NCI-H2029 (cell line): ENCODE data around the gene HIP1.
"Not testable (repeated sequence)": the region's sequence is repeated elsewhere in the genome, so short reads cannot be mapped to it uniquely, and the experiment has no call there.

Experiments
- DNase-seq: peaks from one replicate; lab custom pipeline; 2025; lab: John Stamatoyannopoulos, UW

The HIP1 gene

DNA sequence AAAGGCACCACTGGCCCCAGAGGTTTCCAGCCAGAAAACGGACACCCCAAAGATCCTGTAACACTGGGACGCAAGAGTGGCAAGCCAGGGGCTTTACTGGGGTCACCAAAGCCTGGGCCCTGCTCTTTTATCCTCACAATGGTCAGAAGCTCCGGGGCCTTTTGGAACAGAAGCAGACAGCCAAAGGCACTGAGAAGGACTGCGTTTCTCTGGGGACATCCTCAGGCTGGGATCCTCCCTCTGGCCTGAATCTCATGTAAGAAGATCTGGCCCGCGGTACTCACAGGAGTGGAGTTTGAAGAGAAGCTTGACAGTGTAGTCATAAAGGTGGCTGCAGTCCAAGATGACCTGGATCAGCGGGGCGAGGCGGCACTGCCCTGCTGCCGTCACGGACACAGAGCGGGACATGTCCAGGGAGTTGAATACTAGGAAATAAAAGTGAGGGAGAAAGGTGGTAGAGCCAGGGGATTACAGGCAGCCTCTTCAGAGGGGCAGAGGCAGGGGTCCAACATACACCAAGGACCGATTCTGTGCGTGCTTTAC is 165.2 kb downstream of the HIP1 start:
- DNase-seq = no peak

GRCh38 chr7:75572814-75573213 is 165.9 kb downstream of the HIP1 start:
- no peak for DNase-seq

DNA sequence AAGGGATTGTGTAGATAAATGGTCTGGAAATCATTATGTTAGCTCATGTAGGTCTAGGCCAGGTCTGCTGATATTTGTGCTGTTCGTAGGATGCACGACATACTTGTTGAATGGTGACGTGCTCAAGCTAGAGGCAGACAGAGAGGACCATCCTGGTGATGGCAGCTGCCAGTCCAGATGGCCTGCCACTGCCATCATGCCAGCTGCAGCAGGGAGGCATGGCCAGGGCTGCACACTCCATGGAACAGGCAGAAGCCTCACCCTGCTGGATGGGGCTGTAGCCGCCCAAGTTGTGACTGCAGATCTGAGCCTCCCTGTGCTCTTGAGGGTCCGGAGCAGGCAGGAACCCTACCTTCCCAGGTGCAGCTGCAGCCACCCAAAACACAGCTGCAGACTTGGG is 166.3 kb downstream of the HIP1 start:
- DNase-seq = no peak

DNA sequence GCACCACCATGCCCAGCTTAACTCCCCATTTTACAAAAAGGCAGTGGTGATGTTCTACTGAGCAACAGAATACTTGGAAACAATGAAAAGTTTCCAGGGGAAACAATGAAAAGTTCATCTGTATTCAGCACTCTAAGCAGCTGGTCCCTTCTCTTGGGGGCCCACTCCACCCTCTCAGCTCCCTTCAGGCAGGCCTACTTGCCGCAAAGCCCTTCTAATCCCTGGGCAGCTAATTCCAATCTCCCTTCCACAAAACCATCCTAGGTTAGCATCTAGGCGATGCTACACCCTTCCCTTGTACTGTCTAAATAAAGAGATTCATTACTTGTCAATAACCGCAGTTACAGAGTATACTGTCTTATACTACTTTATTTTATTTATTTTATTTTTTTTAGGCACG is 167.5 kb downstream of the HIP1 start:
- DNase-seq = no peak

DNA sequence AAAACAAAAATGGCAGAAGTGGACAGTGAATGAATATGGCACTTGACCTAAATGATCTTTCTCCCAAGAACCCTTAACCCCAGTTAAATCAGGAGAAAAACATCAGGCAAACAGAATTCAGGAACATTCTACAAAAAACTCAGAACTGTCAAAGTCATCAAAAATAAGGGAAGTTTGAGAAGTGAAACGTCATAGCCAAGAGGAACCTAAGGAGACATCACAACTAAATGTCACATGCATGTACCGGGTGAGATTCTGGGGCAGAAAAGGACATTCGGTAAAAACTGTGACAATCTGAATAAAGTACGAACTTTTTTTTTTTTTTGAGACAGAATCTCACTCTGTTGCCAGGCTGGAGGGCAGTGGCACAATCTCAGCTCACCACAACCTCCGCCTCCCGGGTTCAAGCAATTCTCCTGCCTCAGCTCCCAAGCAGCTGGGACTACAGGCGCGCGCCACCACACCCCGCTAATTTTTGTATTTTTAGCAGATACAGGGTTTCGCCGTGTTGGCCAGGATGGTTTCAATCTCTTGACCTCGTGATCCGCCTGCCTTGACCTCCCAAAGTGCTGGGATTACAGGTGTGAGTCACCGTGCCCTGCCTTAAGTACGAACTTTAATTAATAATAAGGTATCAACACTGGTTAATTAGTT is 169.0 kb downstream of the HIP1 start:
- DNase-seq = not testable (repeated sequence)

DNA sequence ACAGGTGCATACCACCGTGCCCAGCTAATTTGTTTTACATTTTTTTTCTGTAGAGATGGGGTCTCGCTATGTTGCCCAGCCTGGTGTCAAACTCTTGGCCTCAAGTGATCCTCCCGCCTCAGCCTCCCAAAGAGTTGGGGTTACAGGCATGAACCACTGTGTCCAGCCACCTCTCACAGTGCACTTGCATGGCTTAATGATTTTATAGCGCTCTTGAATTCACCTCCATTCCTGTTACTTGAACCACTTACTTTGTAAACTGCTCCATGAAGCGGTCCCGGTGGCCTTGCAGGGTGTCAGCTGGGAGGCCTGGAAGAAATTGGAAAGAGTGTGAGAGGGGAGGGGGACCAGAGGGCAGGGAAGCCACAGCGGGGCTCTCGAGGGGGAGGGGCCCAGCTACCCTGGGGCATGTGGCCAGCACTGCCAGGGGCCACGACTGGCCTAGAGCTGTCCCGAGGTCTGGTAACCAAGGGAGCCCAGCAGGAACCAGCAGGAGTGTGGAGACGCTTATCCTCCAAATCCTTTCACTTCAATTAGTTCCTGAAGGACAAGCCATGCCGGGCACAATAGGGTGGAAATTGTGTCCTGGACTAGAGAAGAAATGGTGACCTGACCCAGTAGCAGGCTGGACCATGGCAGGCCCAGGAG is 170.7 kb downstream of the HIP1 start:
- DNase-seq = no peak

DNA sequence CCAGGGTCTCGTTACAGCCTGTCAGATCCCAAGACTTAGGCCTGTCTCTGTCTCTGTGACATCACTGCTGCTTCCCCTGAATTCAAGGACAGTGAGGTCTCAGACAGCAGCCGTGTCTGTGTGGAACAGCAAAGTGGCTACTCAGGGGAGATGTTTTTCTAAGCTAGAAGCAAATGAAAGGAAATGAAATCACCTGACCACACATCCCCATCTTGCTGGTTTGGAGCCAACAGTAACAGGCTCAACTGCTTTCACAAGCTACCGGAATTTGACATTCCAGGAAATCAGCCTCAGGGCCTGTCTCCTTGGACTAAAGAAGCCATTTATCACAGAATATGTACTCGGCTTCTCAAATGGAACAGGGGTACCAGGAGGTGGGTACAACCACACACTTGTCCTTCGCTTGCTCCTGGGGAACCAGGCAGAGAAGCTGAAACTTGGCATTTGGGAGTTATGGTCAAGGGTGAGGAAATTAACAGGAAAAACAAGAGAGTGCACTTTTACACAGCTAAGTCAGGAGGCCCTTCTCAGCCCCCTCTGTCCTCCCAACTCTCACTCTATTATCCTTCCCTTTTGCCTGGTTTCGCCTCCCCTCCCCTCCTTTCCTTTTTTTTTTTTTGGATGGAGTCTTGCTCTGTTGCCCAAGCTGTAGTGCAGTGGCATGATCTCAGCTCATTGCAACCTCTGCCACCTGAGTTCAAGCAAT is 173.5 kb downstream of the HIP1 start:
- DNase-seq = no peak

DNA sequence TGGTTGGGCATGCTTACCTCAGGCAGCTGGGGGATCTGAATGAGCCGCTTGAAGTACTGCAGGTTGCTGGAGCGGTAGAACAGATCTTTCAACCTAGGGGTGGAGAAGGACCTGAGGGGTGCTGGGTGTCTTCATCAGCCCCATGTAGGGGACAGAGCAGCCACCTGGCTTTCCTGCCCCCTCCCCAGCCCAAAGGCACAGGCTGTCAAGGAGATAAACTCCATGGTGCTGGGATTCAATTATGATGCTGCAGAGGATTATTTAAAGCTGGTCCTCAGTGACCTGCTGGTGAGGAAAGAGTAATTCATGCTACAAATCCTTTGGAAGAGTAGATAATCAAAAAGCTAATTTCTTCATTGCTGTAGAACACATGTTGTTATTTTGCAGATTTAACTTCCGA is 175.6 kb downstream of the HIP1 start:
- DNase-seq = no peak

DNA sequence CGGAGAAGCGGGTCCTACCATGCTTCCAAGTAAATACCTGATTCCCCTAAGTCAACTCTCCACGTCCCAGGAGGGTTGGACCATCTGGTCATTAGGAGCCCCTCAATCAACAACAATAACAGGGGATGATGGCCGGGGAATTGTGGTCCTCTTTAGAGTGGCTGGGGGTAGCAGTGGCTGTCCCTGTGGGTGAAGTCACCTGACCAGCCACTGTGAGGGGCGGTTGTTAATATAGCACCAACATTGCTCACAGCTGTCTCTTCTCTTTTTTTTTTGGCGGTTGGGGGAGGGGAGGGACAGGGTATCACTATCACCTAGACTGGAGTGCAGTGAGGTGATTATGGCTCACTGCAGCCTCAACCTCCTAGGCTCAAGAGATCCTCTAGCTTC is 178.8 kb downstream of the HIP1 start:
- no peak for DNase-seq

- DNase-seq = no peak
Measured at GRCh38 chr7:75559355-75559975, 179.3 kb downstream of the HIP1 start.

DNA sequence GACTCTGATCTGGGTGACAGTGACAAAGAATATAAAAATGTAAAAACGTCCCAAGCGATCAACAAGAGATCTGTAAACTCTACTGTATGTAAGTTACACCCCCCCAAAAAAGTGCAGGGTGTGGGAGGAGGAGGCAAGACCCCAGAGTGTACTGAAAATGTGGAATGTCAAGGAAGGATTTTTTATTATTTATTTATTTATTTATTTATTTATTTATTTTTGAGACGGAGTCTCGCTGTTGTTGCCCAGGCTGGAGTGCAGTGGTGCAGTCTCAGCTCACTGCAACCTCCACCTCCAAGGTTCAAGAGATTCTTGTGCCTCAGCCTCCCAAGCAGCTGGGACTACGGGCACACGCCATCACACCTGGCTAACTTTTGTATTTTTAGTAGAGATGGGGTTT is 181.9 kb downstream of the HIP1 start:
- not testable (repeated sequence) for DNase-seq

GRCh38 chr7:75555736-75556135 is 183.0 kb downstream of the HIP1 start:
- no peak for DNase-seq

- DNase-seq = no peak
Measured at GRCh38 chr7:75546237-75547015, 192.3 kb downstream of the HIP1 start.

- DNase-seq = no peak
Measured at GRCh38 chr7:75537731-75538130, 201.0 kb downstream of the HIP1 start.

DNA sequence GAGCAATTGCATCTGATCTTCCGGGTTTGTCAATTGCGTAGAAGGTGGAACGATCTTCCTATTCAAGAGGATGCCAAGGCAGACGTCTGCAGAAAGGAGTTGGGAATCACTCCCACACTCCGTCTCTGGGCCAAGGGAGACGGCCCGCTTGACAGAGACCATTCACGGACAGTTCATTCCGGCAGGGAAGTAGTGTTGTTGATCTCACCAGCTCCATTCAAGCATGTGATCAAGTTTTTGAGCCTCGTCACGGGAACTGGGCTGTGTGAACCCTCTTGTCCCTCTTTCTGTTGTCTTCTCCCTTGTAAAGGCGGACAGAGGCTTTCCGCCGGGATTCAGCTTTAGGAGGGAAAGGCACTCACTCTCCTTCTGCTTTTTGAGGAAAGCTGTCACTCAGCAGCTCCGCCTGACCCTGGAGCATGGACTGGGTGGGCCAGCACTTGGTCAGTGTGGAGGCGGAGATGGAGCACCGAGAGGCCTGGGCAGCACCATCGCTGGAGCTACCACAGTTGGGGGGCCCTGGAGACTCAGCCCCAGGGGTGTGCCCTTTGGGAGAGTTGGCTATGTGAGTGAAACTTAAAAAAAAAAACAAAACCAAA is 201.7 kb downstream of the HIP1 start:
- no peak for DNase-seq

GRCh38 chr7:75536491-75536890 is 202.2 kb downstream of the HIP1 start:
- no peak for DNase-seq

DNA sequence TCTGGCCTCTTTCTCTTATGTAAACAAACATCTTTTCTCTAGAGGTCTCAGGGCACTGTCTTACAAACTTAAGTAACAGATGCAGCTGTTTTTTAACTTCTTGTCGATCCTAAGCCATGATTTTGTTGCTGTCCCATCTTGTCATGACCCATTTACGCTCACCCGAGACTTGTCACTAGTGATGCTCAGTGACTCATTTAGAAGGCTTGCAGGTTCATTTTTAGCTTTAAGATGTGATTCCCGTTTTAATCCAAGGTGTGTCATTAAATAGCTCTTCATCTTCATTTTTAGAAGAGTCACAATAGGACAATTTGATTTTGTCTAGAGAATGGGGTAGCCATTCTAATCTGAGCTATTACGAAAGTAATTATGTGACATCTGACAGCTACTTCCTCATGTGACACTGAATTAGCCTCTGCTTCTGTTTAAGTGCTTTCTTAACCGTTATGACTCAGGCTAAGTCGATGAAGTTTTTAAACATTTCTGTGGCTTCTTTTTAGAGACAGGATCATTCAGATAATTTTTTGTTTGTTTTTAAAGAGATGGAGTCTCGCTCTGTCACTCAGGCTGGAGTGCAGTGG is 203.9 kb downstream of the HIP1 start:
- DNase-seq = no peak

- no peak for DNase-seq
Measured at GRCh38 chr7:75533926-75534325, 204.8 kb downstream of the HIP1 start.

DNA sequence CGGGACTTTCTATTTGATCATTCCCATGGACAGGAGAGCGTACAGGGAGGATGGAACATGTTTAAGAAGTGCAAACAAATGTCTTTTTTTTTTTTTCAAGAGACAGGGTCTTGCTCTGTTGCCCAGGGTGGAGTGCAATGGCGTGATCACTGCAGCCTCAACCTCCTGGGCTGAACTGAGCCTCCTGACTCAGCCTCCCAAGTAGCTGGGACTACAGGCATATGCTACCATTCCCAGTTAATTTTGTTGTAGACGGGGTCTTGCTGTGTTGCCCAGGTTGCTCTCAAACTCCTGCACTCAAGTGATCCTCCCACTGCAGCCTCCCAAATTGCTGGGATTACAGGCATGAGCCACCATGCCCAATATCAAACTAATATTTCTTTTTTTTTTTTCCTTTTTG is 206.1 kb downstream of the HIP1 start:
- no peak for DNase-seq

DNA sequence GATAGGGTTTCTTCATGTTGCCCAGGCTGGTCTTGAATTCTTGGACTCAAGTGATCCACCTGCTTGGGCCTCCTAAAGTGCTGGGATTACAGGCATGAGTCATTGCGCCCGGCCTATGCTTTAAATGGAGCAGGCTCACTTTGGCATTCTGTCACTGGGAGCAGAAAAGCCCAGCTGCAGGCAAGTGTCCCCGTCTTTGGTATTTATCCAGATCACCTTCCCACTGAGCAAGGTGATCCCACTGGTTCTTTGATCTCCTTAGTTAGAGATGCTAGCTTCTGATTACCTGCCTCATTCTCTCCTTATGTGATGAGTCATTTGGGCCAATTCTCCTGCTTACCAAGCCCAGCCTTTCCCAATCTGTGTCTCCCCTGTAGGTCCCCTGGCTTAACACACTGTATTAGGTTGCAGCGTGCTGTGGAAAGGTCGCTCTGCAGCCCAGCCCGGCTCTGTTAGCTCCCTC is 207.4 kb downstream of the HIP1 start:
- DNase-seq = no peak

DNA sequence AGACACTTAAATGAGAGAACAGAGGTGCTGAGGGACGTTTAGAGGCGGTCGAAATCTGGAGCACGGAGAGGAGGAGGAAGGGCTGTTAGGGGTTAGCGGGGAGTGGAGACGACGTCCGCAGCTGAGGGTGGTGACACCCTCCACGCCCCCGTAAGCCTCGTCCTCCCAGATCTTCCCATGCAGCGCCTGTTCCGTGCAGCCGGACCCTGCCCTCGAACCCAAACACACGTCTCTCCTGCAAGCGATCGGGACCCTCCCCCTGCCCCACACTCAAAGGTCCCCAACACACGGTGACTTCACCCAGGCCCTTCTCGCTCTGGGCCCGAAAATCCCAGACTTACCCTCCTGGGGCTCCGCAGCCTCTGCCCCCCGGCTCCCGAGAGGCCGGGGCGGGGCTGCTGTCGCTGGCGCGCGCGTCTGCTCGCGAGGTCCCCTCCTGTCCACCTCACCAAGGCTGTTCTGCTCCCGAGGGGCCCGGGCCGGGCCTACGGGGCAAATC is 211.5 kb downstream of the HIP1 start:
- DNase-seq = not testable (repeated sequence)
